Testis (tissue), 5 donors: Measurements from ENCODE around the gene FBF1. TPM values are rescaled to one million over a fixed set of nuclear protein-coding genes. Genes with fewer than 3 reads are reported as not detected.

Experiments used
- DNase-seq: peaks from one replicate; pipeline ENCODE4 v3.0.0-alpha.2; 2019
- H3K27ac ChIP-seq, 2 donors: fragments of 200-600 bp; sonication (generic); one replicate each; pipeline ENCODE4 v1.5.1; 2019
- H3K27me3 ChIP-seq: fragments of 200-600 bp; sonication (generic); one replicate; pipeline ENCODE4 v1.5.1; 2019
- H3K36me3 ChIP-seq: fragments of 200-600 bp; sonication (generic); one replicate; pipeline ENCODE4 v1.5.1; 2017; ENCODE audit warnings: low read depth; ENCODE audit errors: missing control alignments
- H3K4me1 ChIP-seq: fragments of 200-600 bp; sonication (generic); one replicate; pipeline ENCODE4 v1.5.1; 2019
- H3K4me3 ChIP-seq, 2 donors: fragments of 200-600 bp; sonication (generic); one replicate each; pipeline ENCODE4 v1.5.1; 2017 to 2019
- H3K9me3 ChIP-seq: fragments of 200-600 bp; sonication (generic); one replicate; pipeline ENCODE4 v1.5.1; 2017
- CTCF ChIP-seq, 3 experiments: fragments of 450-650 bp in 2 of 3; fragments of 200-600 bp in 1 of 3; sonication (generic) in 1 of 3; IDR thresholded peaks; one replicate each; pipeline ENCODE4 v1.5.1; 2016 to 2019; ENCODE audit warnings: antibody characterized with exemption in 3 of 3, mild to moderate bottlenecking in 2 of 3, moderate library complexity in 1 of 3
- POLR2A ChIP-seq: fragments of 450-650 bp; IDR thresholded peaks from one replicate; pipeline ENCODE4 v1.6.1; 2017; ENCODE audit warnings: antibody characterized with exemption, mild to moderate bottlenecking, moderate library complexity
- WGBS, 2 donors: methylation state at CpG; one replicate each; pipeline ENCODE4 v1.1.5; 2018; 5-methylcytosine and 5-hydroxymethylcytosine counted together
- intact Hi-C: fragments of 100-400 bp; cut with DNase I; formaldehyde crosslinking; loops from one replicate; pipeline ENCODE4 v1.15.1; 2023; ENCODE audit warnings: low total_unique reads
- long read RNA-seq, 2 donors: transcript quantifications; one replicate each; lab custom pipeline, GENCODE V29; 2026
- polyA plus RNA-seq: library from polyadenylated mRNA; stranded (reverse); fragments of 350-450 nt; fragmentation: Illumina TruSeq; extraction: RNeasy Lipid Tissue Mini Kit (QIAGEN cat#74804); gene quantifications from one replicate; pipeline ENCODE4 v1.2.3, GENCODE V29; 2014; ENCODE audit warnings: low read depth, low replicate concordance; ENCODE audit not compliant: insufficient read depth
- total RNA-seq, 2 donors: library from RNA; depleted of rRNA; stranded (reverse); fragments of >200 nt; gene quantifications; one replicate each; pipeline ENCODE4 v1.2.3, GENCODE V29; 2016

Gene FBF1
- total RNA-seq, result 100 to 1,000 TPM in 1 of 2 donors, 10 to 100 TPM in 1; 81.1 to 119 TPM
- polyA plus RNA-seq, result 85.4 TPM
- long read RNA-seq, donor 1, result 0 reads
- long read RNA-seq, donor 2, result 0 reads

- peak; percentile 97 for DNase-seq
- Histone ChIP-seq H3K9me3 (no peaks in the 10 kb centered on the region), H3K4me1 (peaks cover 5% of the 10 kb centered on the region), H3K4me3 (peak within 1 kb of the TSS; percentile 88 to 89), H3K27me3 (no peaks in the 10 kb centered on the region), H3K27ac (peak within 1 kb of the TSS; percentile 80 to 83), H3K36me3 (no peaks in the 10 kb centered on the region)
- TF ChIP-seq CTCF (IDR thresholded peaks at IDR 0.05), result no peak
- TF ChIP-seq POLR2A, result peak; percentile 62
- 0 to 1% methylated on average over 22 to 45 of the region's 63 CpGs for WGBS, 2 donors
- intact Hi-C loops, result no loop called here
Observed at GRCh38 chr17:75940727-75941441, at the start of gene FBF1. Gene FBF1, minus strand, starts transcription at chr17:75941042. Its CDS starts 2,893 bp downstream, at chr17:75938149.

- no peaks in the 10 kb centered on the region for H3K36me3 ChIP-seq
- H3K27me3 ChIP-seq, result no peaks in the 10 kb centered on the region
- no peaks in the 10 kb centered on the region for H3K9me3 ChIP-seq
- no peak for TF ChIP-seq POLR2A
- no peak for TF ChIP-seq CTCF (IDR thresholded peaks at IDR 0.05)
- no peak for DNase-seq
- WGBS, 2 donors, result 64 to 86% methylated on average over 4 of the region's 4 CpGs
- intact Hi-C loops, result no loop called here
- no peak overlapping the region for H3K27ac ChIP-seq
- no peak overlapping the region for H3K4me3 ChIP-seq
- H3K4me1 ChIP-seq, result peaks cover 26% of the 10 kb centered on the region
Observed at GRCh38 chr17:75987041-75987440, 46.2 kb upstream of the FBF1 start.

GRCh38 chr17:75985986-75986385, 45.1 kb upstream of the FBF1 start:
- no peak for DNase-seq
- H3K4me1 ChIP-seq, result peaks cover 36% of the 10 kb centered on the region
- H3K9me3 ChIP-seq, result no peaks in the 10 kb centered on the region
- WGBS, 2 donors, result 86 to 89% methylated on average over 4 of the region's 4 CpGs
- TF ChIP-seq POLR2A (no peak), CTCF (IDR thresholded peaks at IDR 0.05) (no peak)
- H3K27me3 ChIP-seq, result no peaks in the 10 kb centered on the region
- H3K36me3 ChIP-seq, result no peaks in the 10 kb centered on the region
- intact Hi-C loops, result no loop called here
- H3K27ac ChIP-seq, result no peak overlapping the region
- no peak overlapping the region for H3K4me3 ChIP-seq

- peak; percentile 61 for DNase-seq
- no peaks in the 10 kb centered on the region for H3K36me3 ChIP-seq
- H3K27me3 ChIP-seq, result no peaks in the 10 kb centered on the region
- intact Hi-C loops, result no loop called here
- H3K4me3 ChIP-seq, result no peak overlapping the region
- TF ChIP-seq CTCF (IDR thresholded peaks at IDR 0.05), result no peak
- no peak for TF ChIP-seq POLR2A
- WGBS, 2 donors, result 42 to 61% methylated on average over 6 of the region's 6 CpGs
- peak overlapping the region; percentile 21 to 54 for H3K27ac ChIP-seq
- H3K9me3 ChIP-seq, result no peaks in the 10 kb centered on the region
- H3K4me1 ChIP-seq, result peaks cover 47% of the 10 kb centered on the region
Observed at GRCh38 chr17:75983501-75984181, 42.8 kb upstream of the FBF1 start.
